ENCODE measurements around the gene DGKG. TPM values are rescaled to one million over a fixed set of nuclear protein-coding genes. Genes with fewer than 3 reads are reported as not detected.

The DGKG gene
- total RNA-seq, 6 experiments from 2014 or later, result 0.21 to 0.54 (median 0.38) TPM

DNA sequence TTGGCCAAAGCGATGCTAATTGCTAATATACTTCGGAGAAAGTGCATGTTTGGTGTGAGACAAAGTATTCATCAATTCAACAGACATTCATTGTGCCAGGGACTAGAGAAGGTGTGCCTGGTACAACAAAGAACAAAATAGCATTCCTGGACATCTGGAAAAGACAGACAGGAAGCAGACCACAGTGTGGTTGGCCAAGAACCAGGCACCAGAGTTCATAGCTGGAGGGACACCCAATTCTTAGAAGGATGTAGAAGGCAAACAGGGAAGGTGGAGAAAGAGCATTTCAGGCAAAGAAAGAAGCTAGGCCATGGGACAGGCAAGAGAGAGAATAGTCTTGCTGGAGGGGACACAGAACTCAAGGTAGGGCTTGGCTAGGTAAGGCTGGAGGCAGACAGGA is 147.4 kb downstream of the DGKG start:
- H3K36me3 Mint-ChIP-seq (ENCODE audit: low read depth), result no peaks in the 10 kb centered on the region
- TF ChIP-seq, protein P1, sequence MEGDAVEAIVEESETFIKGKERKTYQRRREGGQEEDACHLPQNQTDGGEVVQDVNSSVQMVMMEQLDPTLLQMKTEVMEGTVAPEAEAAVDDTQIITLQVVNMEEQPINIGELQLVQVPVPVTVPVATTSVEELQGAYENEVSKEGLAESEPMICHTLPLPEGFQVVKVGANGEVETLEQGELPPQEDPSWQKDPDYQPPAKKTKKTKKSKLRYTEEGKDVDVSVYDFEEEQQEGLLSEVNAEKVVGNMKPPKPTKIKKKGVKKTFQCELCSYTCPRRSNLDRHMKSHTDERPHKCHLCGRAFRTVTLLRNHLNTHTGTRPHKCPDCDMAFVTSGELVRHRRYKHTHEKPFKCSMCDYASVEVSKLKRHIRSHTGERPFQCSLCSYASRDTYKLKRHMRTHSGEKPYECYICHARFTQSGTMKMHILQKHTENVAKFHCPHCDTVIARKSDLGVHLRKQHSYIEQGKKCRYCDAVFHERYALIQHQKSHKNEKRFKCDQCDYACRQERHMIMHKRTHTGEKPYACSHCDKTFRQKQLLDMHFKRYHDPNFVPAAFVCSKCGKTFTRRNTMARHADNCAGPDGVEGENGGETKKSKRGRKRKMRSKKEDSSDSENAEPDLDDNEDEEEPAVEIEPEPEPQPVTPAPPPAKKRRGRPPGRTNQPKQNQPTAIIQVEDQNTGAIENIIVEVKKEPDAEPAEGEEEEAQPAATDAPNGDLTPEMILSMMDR (IDR thresholded peaks at IDR 0.05), result no peak
- H3K4me1 Mint-ChIP-seq (ENCODE audit: low read depth), result peaks cover 23% of the 10 kb centered on the region
- peaks cover 23% of the 10 kb centered on the region for H3K27me3 Mint-ChIP-seq (ENCODE audit: insufficient read depth)
- no peak for DNase-seq
- no peak overlapping the region for H3K27ac Mint-ChIP-seq
- no peaks in the 10 kb centered on the region for H3K9me3 Mint-ChIP-seq
- no peak overlapping the region for H3K4me3 Mint-ChIP-seq

DNA sequence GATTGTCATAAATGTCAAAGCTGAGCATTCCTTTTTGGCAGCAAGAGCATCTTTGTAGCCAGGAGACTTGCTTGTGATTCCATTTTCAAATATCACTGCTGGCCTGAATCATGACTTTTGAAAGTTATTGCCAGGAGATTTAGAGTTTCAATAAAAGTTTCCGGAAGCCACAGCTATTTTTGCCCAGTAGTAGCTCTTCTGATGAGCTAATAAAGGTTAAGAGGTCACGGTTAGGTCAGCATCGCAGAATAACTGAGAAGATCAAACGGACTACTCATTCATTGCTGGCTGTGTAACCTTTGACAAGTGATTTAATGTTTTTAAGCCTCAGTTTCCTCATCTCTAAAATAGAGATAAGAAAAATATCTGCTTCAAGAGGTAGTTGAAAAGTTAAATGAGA is 148.1 kb downstream of the DGKG start:
- Mint-ChIP-seq H3K9me3 (no peaks in the 10 kb centered on the region), H3K27ac (no peak overlapping the region), H3K36me3 (ENCODE audit: low read depth) (no peaks in the 10 kb centered on the region), H3K27me3 (ENCODE audit: insufficient read depth) (peaks cover 22% of the 10 kb centered on the region), H3K4me3 (no peak overlapping the region), H3K4me1 (ENCODE audit: low read depth) (peaks cover 26% of the 10 kb centered on the region)
- TF ChIP-seq, protein P1 (IDR thresholded peaks at IDR 0.05), result no peak
- DNase-seq, result peak; percentile 10

DNA sequence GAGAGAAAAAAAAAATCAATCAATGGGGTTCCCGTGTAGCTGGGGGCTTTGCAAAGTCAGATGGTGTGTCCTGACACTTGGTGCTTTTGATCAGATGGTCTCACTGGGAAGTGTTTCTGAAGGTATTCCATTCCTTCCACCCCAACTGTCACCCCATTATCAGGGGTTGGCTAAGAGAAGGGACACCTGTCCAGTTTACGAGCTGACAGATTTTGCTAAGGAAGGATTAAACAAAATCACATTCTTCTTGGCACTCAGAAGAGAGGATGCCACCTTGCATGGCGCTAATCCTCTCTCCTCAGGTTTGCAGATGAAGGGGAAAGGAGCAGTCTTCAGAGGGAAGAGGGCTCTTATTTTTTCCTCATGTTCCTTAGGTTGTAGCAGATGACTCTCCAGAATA is 149.4 kb downstream of the DGKG start:
- H3K36me3 Mint-ChIP-seq (ENCODE audit: low read depth), result no peaks in the 10 kb centered on the region
- H3K4me3 Mint-ChIP-seq, result no peak overlapping the region
- peaks cover 22% of the 10 kb centered on the region for H3K4me1 Mint-ChIP-seq (ENCODE audit: low read depth)
- TF ChIP-seq, protein P1 (IDR thresholded peaks at IDR 0.05), result no peak
- H3K27me3 Mint-ChIP-seq (ENCODE audit: insufficient read depth), result peaks cover 19% of the 10 kb centered on the region
- DNase-seq, result no peak
- H3K27ac Mint-ChIP-seq, result no peak overlapping the region
- H3K9me3 Mint-ChIP-seq, result no peaks in the 10 kb centered on the region

DNA sequence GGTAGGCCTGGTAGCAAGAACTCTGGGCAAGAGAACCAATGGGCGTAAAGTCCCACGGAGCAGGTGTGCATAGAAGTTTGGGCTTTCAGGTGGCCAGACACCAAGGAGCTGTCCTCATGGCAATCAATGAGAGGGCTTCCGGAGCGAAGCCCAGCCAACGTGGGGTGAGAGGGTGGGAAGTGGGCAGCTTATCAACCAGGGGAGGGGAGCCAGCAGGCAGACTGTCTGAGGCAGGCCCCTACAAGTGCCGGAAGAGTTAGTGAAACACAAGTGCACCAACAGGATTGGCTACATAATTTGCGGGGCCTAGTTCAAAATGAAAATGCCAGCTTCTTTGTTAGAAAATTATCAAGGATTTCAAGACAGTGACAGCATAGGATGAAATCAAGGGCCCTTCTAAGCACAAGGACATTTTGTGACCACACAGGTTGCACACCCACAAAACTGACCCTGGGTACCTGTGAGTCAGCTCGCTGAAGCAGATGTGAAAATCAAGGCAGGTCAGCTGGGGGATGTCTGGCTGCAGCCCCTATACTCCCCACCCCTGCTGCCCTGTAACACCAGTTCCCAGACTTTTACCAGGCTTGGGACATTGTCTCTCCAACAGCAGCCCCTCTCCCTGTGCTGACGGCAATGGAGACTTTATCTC is 151.1 kb downstream of the DGKG start:
- Mint-ChIP-seq H3K27me3 (ENCODE audit: insufficient read depth) (peaks cover 20% of the 10 kb centered on the region), H3K4me3 (no peak overlapping the region), H3K36me3 (ENCODE audit: low read depth) (no peaks in the 10 kb centered on the region), H3K4me1 (ENCODE audit: low read depth) (peaks cover 22% of the 10 kb centered on the region), H3K27ac (peak overlapping the region; percentile 73; the same call in 1 of the 2 replicates), H3K9me3 (no peaks in the 10 kb centered on the region)
- no peak for DNase-seq
- TF ChIP-seq, protein P1 (IDR thresholded peaks at IDR 0.05), result no peak

DNA sequence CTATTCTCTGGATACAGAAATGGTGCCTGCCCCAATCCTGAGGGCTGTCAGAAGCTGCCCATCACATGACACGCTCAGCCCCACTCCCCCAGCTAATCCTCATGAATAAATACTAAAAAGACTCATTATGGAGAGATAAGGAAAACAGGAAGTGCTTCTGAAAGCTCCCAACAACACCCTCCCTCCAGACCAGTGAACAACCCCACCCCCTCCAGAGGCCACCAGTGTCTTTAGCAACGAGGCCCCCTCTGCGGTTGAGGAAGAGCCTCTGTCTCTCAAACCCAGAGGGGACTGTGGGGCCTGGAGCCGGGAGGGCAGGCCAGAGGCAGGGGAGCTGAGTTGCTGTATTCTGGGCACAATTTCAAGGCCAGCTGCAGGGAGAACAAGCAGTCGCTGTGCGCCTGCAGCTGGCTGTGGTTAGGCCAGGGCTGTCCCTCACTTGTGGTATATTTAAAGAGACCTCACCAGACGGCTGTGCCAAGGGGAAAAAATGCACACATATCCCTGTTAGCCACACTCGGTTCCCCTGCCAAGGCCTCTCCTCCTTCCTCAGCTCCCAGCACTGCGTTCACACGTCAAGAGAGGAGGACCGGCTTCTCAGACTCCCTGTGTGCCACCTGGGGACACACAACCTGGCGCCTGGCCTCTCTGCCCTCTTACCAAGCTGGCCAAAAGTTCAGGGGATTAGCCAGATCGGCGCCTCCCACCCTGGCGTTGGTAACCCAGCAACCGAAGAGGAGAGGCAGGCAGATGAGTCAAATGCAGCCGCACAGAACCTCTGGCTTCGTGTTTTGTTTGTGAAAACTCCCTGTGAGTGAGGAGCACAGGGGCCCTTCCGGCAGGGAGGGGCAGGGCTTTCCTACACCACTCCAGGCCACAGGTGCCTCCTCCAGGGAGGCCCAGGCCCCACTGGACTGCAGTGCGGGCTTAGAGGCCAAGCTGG is 152.0 kb downstream of the DGKG start:
- Mint-ChIP-seq H3K4me1 (ENCODE audit: low read depth) (peaks cover 22% of the 10 kb centered on the region), H3K36me3 (ENCODE audit: low read depth) (no peaks in the 10 kb centered on the region), H3K9me3 (no peaks in the 10 kb centered on the region), H3K4me3 (peak overlapping the region; percentile 65), H3K27me3 (ENCODE audit: insufficient read depth) (peaks cover 20% of the 10 kb centered on the region), H3K27ac (peak overlapping the region; percentile 73)
- TF ChIP-seq, protein P1 (IDR thresholded peaks at IDR 0.05), result no peak
- peak; percentile 60 for DNase-seq
